Upper lobe of right lung (tissue), 1 donor: ENCODE data around the gene SPATA1. TPM values are rescaled to one million over a fixed set of nuclear protein-coding genes. Genes with fewer than 3 reads are reported as not detected.

Source experiments
- ATAC-seq: fragments of 200-7000 bp; cut with Tn5 transposase; one replicate; pipeline ENCODE4 v1.9.1; 2020; ENCODE audit warnings: mild to moderate bottlenecking, moderate library complexity
- DNase-seq: peaks from one replicate; pipeline ENCODE4 v3.0.0-alpha.2; 2020
- H3K27ac ChIP-seq: fragments of 200-600 bp; one replicate; pipeline ENCODE4 v1.8.0; 2022
- H3K27me3 ChIP-seq: fragments of 200-600 bp; one replicate; pipeline ENCODE4 v1.8.0; 2022; ENCODE audit warnings: mild to moderate bottlenecking
- H3K36me3 ChIP-seq: fragments of 200-600 bp; one replicate; pipeline ENCODE4 v1.8.0; 2022
- H3K4me1 ChIP-seq: fragments of 200-600 bp; one replicate; pipeline ENCODE4 v1.8.0; 2022
- H3K4me3 ChIP-seq: fragments of 200-600 bp; one replicate; pipeline ENCODE4 v1.8.0; 2022; ENCODE audit warnings: mild to moderate bottlenecking
- H3K9me3 ChIP-seq: fragments of 200-600 bp; one replicate; pipeline ENCODE4 v1.8.0; 2022
- CTCF ChIP-seq: fragments of 200-600 bp; IDR thresholded peaks from one replicate; pipeline ENCODE4 v1.8.0; 2022; ENCODE audit warnings: antibody characterized with exemption
- intact Hi-C: fragments of 100-400 bp; cut with DNase I; formaldehyde crosslinking; loops from one replicate; pipeline ENCODE4 v1.11.0; 2022
- total RNA-seq: library from RNA; stranded (reverse); fragmentation: NEBNext Ultra II Directional; extraction: Animal tissue kit (Norgen Biotek cat#: 25700); gene quantifications from one replicate; pipeline ENCODE4 v1.2.1, GENCODE V29; 2021
- donor health status: DM: no; HTN: yes; CAD: no; lungs with severe emphysema.

The SPATA1 gene
- total RNA-seq, 1 donor from 2014 or later: 3.4 TPM

GRCh38 chr1:84541679-84542078 is 35.5 kb downstream of the SPATA1 start:
- no peaks in the 10 kb centered on the region for H3K9me3 ChIP-seq
- DNase-seq (no peak), ATAC-seq (no peak)
- H3K27me3 ChIP-seq: no peaks in the 10 kb centered on the region
- intact Hi-C loops: no loop called here
- no peak for TF ChIP-seq CTCF
- no peaks in the 10 kb centered on the region for H3K4me1 ChIP-seq
- no peak overlapping the region for H3K27ac ChIP-seq
- no peak overlapping the region for H3K4me3 ChIP-seq
- H3K36me3 ChIP-seq: peaks cover 10% of the 10 kb centered on the region

- no peak for TF ChIP-seq CTCF
- ATAC-seq (no peak), DNase-seq (no peak)
Measured at GRCh38 chr1:84550826-84551225, 44.6 kb downstream of the SPATA1 start.

GRCh38 chr1:84569216-84569615 is 63.0 kb downstream of the SPATA1 start:
- intact Hi-C loops: loop anchor here (10.0 kb wide), 1 partner anchor 64 kb away; the partner anchor contains the start of genes GNG5 and SPATA1
- peaks cover 14% of the 10 kb centered on the region for H3K4me1 ChIP-seq
- DNase-seq: no peak

More at GRCh38 chr1:84550826-84551225, 44.6 kb downstream of the SPATA1 start:
- Histone ChIP-seq H3K36me3 (peaks cover 25% of the 10 kb centered on the region), H3K27me3 (no peaks in the 10 kb centered on the region), H3K27ac (no peak overlapping the region), H3K4me1 (no peaks in the 10 kb centered on the region), H3K4me3 (no peak overlapping the region), H3K9me3 (no peaks in the 10 kb centered on the region)
- intact Hi-C loops: no loop called here

GRCh38 chr1:84570436-84571149 is 64.4 kb downstream of the SPATA1 start:
- Histone ChIP-seq H3K27me3 (no peaks in the 10 kb centered on the region), H3K36me3 (peaks cover 3% of the 10 kb centered on the region), H3K27ac (no peak overlapping the region), H3K4me3 (no peak overlapping the region), H3K9me3 (no peaks in the 10 kb centered on the region), H3K4me1 (peaks cover 19% of the 10 kb centered on the region)
- ATAC-seq (no peak), DNase-seq (no peak)
- intact Hi-C loops: no loop called here
- no peak for TF ChIP-seq CTCF

More at GRCh38 chr1:84569216-84569615, 63.0 kb downstream of the SPATA1 start:
- H3K4me3 ChIP-seq: no peak overlapping the region
- TF ChIP-seq CTCF: no peak
- no peaks in the 10 kb centered on the region for H3K27me3 ChIP-seq
- peaks cover 12% of the 10 kb centered on the region for H3K36me3 ChIP-seq
- ATAC-seq: no peak
- no peaks in the 10 kb centered on the region for H3K9me3 ChIP-seq
- no peak overlapping the region for H3K27ac ChIP-seq

GRCh38 chr1:84571150-84571535 is 65.0 kb downstream of the SPATA1 start:
- DNase-seq: no peak
- Histone ChIP-seq H3K9me3 (no peaks in the 10 kb centered on the region), H3K4me1 (peaks cover 19% of the 10 kb centered on the region), H3K27ac (no peak overlapping the region), H3K36me3 (peaks cover 3% of the 10 kb centered on the region), H3K27me3 (no peaks in the 10 kb centered on the region), H3K4me3 (no peak overlapping the region)
- TF ChIP-seq CTCF: no peak
- ATAC-seq: no peak
- intact Hi-C loops: no loop called here
